NCI-H2171 (cell line): ENCODE results near the gene ZBTB40.

ENCODE experiments used
- DNase-seq: peaks from one replicate; lab custom pipeline; 2025; lab: John Stamatoyannopoulos, UW

Gene ZBTB40

GRCh38 chr1:22562584-22563583 is 111.2 kb downstream of the ZBTB40 start, which contains the start of gene EPHA8:
TSS of gene EPHA8 (plus strand) at chr1:22563489. CDS start at chr1:22563636, 147 bp downstream.
- DNase-seq = peak; percentile 27

GRCh38 chr1:22563671-22564602 is 112.3 kb downstream of the ZBTB40 start:
- DNase-seq = no peak

GRCh38 chr1:22566161-22566560 is 114.5 kb downstream of the ZBTB40 start:
- no peak for DNase-seq

GRCh38 chr1:22567197-22567596 is 115.5 kb downstream of the ZBTB40 start:
- no peak for DNase-seq

- DNase-seq = no peak
Observed at GRCh38 chr1:22567994-22568393, 116.3 kb downstream of the ZBTB40 start.

GRCh38 chr1:22569269-22569668 is 117.6 kb downstream of the ZBTB40 start:
- no peak for DNase-seq

- no peak for DNase-seq
Observed at GRCh38 chr1:22570140-22570909, 118.7 kb downstream of the ZBTB40 start.

GRCh38 chr1:22572818-22573217 is 121.2 kb downstream of the ZBTB40 start:
- DNase-seq = peak; percentile 14

GRCh38 chr1:22573237-22573636 is 121.6 kb downstream of the ZBTB40 start:
- no peak for DNase-seq

GRCh38 chr1:22575532-22576149 is 124.0 kb downstream of the ZBTB40 start:
- DNase-seq = no peak

- no peak for DNase-seq
Observed at GRCh38 chr1:22576150-22576544, 124.5 kb downstream of the ZBTB40 start.

GRCh38 chr1:22576617-22577016 is 125.0 kb downstream of the ZBTB40 start:
- DNase-seq = no peak

- DNase-seq = no peak
Observed at GRCh38 chr1:22578732-22579361, 127.2 kb downstream of the ZBTB40 start.

- DNase-seq = no peak
Observed at GRCh38 chr1:22579541-22580155, 128.0 kb downstream of the ZBTB40 start.
